Left cardiac atrium (tissue), 4 donors: ENCODE results near the gene PPM1J. TPM values are rescaled to one million over a fixed set of nuclear protein-coding genes. Genes with fewer than 3 reads are reported as not detected.
"Not testable (repeated sequence)": the region's sequence is repeated elsewhere in the genome, so short reads cannot be mapped to it uniquely, and the experiment has no call there.

Experiments
- ATAC-seq, 2 donors: fragments of 200-7000 bp; cut with Tn5 transposase; one replicate each; pipeline ENCODE4 v1.9.1; 2020; ENCODE audit warnings: mild to moderate bottlenecking in 2 of 2, moderate library complexity in 2 of 2
- DNase-seq: peaks from one replicate; pipeline ENCODE4 v3.0.0-alpha.2; 2020
- intact Hi-C, 2 donors: fragments of 100-400 bp; cut with DNase I; formaldehyde crosslinking; loops; one replicate each; pipeline versions ENCODE4 v1.14.1 to v1.15.1; 2022 to 2023
- total RNA-seq, 2 donors: library from RNA; stranded (reverse); fragmentation: NEBNext Ultra II Directional; extraction: Animal tissue kit (Norgen Biotek cat#: 25700); gene quantifications; one replicate each; pipeline ENCODE4 v1.2.1, GENCODE V29; 2021
- donor health status: DM: no; HTN: yes; CAD: no.
- donor health status: DM: no; HTN: yes; CAD: no; lungs with severe emphysema.
- donor health status: DM: yes; HTN: yes; CAD: no.
- donor health status: Dilated cardiomyopathy.

PPM1J gene
- total RNA-seq, 2 donors from 2014 or later = 4.9 to 5.1 TPM

- DNase-seq (no peak), ATAC-seq (no peak)
- intact Hi-C loops = loop anchor here in 1 of 2 donors (10.0 kb wide), 1 partner anchor 161 kb away; no protein-coding TSS in a partner anchor
Measured at GRCh38 chr1:112723511-112723839, 8.3 kb upstream of the PPM1J start.

- intact Hi-C loops = loop anchor here in 1 of 2 donors (10.0 kb wide), 1 partner anchor 162 kb away; no protein-coding TSS in a partner anchor
- ATAC-seq (peak; percentile 27 to 55), DNase-seq (no peak)
Measured at GRCh38 chr1:112722601-112723510, 7.7 kb upstream of the PPM1J start.

- intact Hi-C loops = loop anchor here in 1 of 2 donors (10.0 kb wide), 1 partner anchor 163 kb away; no protein-coding TSS in a partner anchor
- ATAC-seq = no peak
- DNase-seq = no peak
Measured at GRCh38 chr1:112721966-112722524, 6.9 kb upstream of the PPM1J start.

GRCh38 chr1:112721294-112721693 is 6.2 kb upstream of the PPM1J start:
- not testable (repeated sequence) for DNase-seq, ATAC-seq
- intact Hi-C loops = loop anchor here in 1 of 2 donors (10.0 kb wide), 1 partner anchor 164 kb away; no protein-coding TSS in a partner anchor

GRCh38 chr1:112720800-112721199 is 5.7 kb upstream of the PPM1J start:
- ATAC-seq (no peak), DNase-seq (no peak)
- intact Hi-C loops = loop anchor here in 1 of 2 donors (10.0 kb wide), 1 partner anchor 164 kb away; no protein-coding TSS in a partner anchor

GRCh38 chr1:112719706-112720105 is 4.6 kb upstream of the PPM1J start:
- ATAC-seq = no peak
- no peak for DNase-seq
- intact Hi-C loops = loop anchor here (2.0 to 10.0 kb wide), 6 partner anchors 83 to 955 kb away; partner anchors contain the start of genes LRIG2 (in 1 of the 2) and SLC16A1 (in 1 of the 2)

- ATAC-seq (peak in 1 of 2 donors; percentile 20), DNase-seq (peak; percentile 86)
- intact Hi-C loops = loop anchor here (2.0 to 10.0 kb wide), 5 partner anchors 84 to 956 kb away; partner anchors contain the start of genes LRIG2 (in 1 of the 2) and SLC16A1 (in 1 of the 2)
Measured at GRCh38 chr1:112718691-112719418, 3.7 kb upstream of the PPM1J start.

GRCh38 chr1:112717263-112717873 is 2.2 kb upstream of the PPM1J start:
- ATAC-seq (no peak), DNase-seq (no peak)
- intact Hi-C loops = loop anchor here in 1 of 2 donors (5.0 to 10.0 kb wide), 3 partner anchors 240 to 957 kb away; partner anchors contain the start of genes LRIG2 and SLC16A1

GRCh38 chr1:112716133-112716720 is 1.1 kb upstream of the PPM1J start:
- intact Hi-C loops = loop anchor here in 1 of 2 donors (1.0 to 10.0 kb wide), 4 partner anchors 88 to 959 kb away; partner anchors contain the start of genes LRIG2 and SLC16A1
- peak; percentile 87 for DNase-seq
- peak; percentile 76 to 78 for ATAC-seq

GRCh38 chr1:112714313-112715263 is 544 bp downstream of the PPM1J start:
- ATAC-seq (peak; percentile 4 to 17), DNase-seq (peak; percentile 55)
- intact Hi-C loops = loop anchor here in 1 of 2 donors (5.0 to 10.0 kb wide), 3 partner anchors 243 to 960 kb away; partner anchors contain the start of genes LRIG2 and SLC16A1

GRCh38 chr1:112713466-112714312 is 1.4 kb downstream of the PPM1J start:
- intact Hi-C loops = loop anchor here in 1 of 2 donors (10.0 kb wide), 1 partner anchor 961 kb away; no protein-coding TSS in a partner anchor
- DNase-seq = no peak
- no peak for ATAC-seq

GRCh38 chr1:112712701-112713128 is 2.4 kb downstream of the PPM1J start:
- intact Hi-C loops = loop anchor here in 1 of 2 donors (10.0 kb wide), 1 partner anchor 962 kb away; no protein-coding TSS in a partner anchor
- ATAC-seq = no peak
- no peak for DNase-seq

GRCh38 chr1:112712191-112712590 is 2.9 kb downstream of the PPM1J start:
- intact Hi-C loops = loop anchor here in 1 of 2 donors (10.0 kb wide), 1 partner anchor 963 kb away; no protein-coding TSS in a partner anchor
- DNase-seq (no peak), ATAC-seq (no peak)

- ATAC-seq (no peak), DNase-seq (no peak)
- intact Hi-C loops = loop anchor here in 1 of 2 donors (10.0 kb wide), 1 partner anchor 963 kb away; no protein-coding TSS in a partner anchor
Measured at GRCh38 chr1:112711670-112712069, 3.5 kb downstream of the PPM1J start.

GRCh38 chr1:112711041-112711440 is 4.1 kb downstream of the PPM1J start:
- intact Hi-C loops = loop anchor here in 1 of 2 donors (10.0 kb wide), 1 partner anchor 964 kb away; no protein-coding TSS in a partner anchor
- DNase-seq = no peak
- ATAC-seq = no peak
